Measurements from ENCODE around the gene LHX3.

Gene LHX3

GRCh38 chr9:136201174-136201573 lies 3.8 kb downstream of the LHX3 start:
- no peaks in the 10 kb centered on the region for H3K27me3 ChIP-seq (ENCODE audit: insufficient read depth, low read length, poor library complexity, severe bottlenecking)

DNA sequence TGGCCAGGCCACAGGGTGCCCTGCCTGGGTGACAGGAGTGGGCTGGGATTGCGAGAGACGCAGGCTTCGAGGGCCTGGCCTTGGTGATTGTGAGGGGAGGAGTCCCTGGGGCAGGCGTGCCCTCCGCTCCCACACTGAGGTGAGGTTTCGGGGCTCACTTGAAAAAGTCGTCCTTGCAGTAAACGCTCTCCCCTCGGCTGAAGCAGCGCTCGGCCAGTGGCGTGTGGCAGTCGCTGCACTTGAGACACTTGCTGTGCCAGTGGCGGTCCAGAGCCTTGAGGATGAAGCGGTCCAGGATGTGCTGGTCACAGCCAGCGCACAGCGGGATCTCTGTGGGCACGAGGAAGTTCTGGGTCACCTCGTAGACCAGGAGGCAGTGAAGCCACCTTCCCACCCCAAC lies 4.5 kb downstream of the LHX3 start:
- Histone ChIP-seq H3F3A (ENCODE audit: low read depth) (no peaks in the 10 kb centered on the region), H3K9me3 (ENCODE audit: insufficient read depth, low read depth, low read length) (no peaks in the 10 kb centered on the region), H3K9me2 (replicated peaks; ENCODE audit: low read depth, low read length) (no peaks in the 10 kb centered on the region), H3K4me1 (ENCODE audit: insufficient read depth, low read length, poor library complexity, severe bottlenecking) (no peaks in the 10 kb centered on the region), H3K9ac (ENCODE audit: low read depth, low read length, poor library complexity, severe bottlenecking) (no peak overlapping the region), H3K4me2 (ENCODE audit: low read depth, low read length, poor library complexity, severe bottlenecking) (no peak overlapping the region), H3K79me2 (ENCODE audit: insufficient read depth, low read length) (no peaks in the 10 kb centered on the region), H3K27me3 (ENCODE audit: insufficient read depth, low read length, poor library complexity, severe bottlenecking) (no peaks in the 10 kb centered on the region), H4K20me1 (ENCODE audit: insufficient read depth, low read length, poor library complexity, severe bottlenecking) (no peaks in the 10 kb centered on the region), H2AFZ (ENCODE audit: low read length) (no peak overlapping the region), H3K36me3 (ENCODE audit: insufficient read depth, low read length) (no peaks in the 10 kb centered on the region), H3K4me3 (ENCODE audit: low read length, poor library complexity, severe bottlenecking) (no peak overlapping the region)
- no peak for TF ChIP-seq EZH2phosphoT487 (IDR thresholded peaks at IDR 0.05; ENCODE audit: borderline replicate concordance)
- TF ChIP-seq CTCF (conservative IDR thresholded peaks at IDR 0.05; ENCODE audit: low read length), result no peak

More at GRCh38 chr9:136201174-136201573, 3.8 kb downstream of the LHX3 start:
- no peaks in the 10 kb centered on the region for H3F3A ChIP-seq (ENCODE audit: low read depth)
- H3K4me2 ChIP-seq (ENCODE audit: low read depth, low read length, poor library complexity, severe bottlenecking), result no peak overlapping the region
- H3K4me1 ChIP-seq (ENCODE audit: insufficient read depth, low read length, poor library complexity, severe bottlenecking), result no peaks in the 10 kb centered on the region
- peaks cover 5% of the 10 kb centered on the region; the same call in 1 of the 2 replicates for H3K36me3 ChIP-seq (ENCODE audit: insufficient read depth, low read length)
- TF ChIP-seq EZH2phosphoT487 (IDR thresholded peaks at IDR 0.05; ENCODE audit: borderline replicate concordance), result no peak
- TF ChIP-seq CTCF (conservative IDR thresholded peaks at IDR 0.05; ENCODE audit: low read length), result no peak
- no peak overlapping the region for H2AFZ ChIP-seq (ENCODE audit: low read length)
- no peak overlapping the region for H3K9ac ChIP-seq (ENCODE audit: low read depth, low read length, poor library complexity, severe bottlenecking)
- no peaks in the 10 kb centered on the region for H3K9me3 ChIP-seq (ENCODE audit: insufficient read depth, low read depth, low read length)
- H3K4me3 ChIP-seq (ENCODE audit: low read length, poor library complexity, severe bottlenecking), result no peak overlapping the region
- no peaks in the 10 kb centered on the region for H3K79me2 ChIP-seq (ENCODE audit: insufficient read depth, low read length)
- no peaks in the 10 kb centered on the region for H3K9me2 ChIP-seq (replicated peaks; ENCODE audit: low read depth, low read length)
- no peaks in the 10 kb centered on the region for H4K20me1 ChIP-seq (ENCODE audit: insufficient read depth, low read length, poor library complexity, severe bottlenecking)

DNA sequence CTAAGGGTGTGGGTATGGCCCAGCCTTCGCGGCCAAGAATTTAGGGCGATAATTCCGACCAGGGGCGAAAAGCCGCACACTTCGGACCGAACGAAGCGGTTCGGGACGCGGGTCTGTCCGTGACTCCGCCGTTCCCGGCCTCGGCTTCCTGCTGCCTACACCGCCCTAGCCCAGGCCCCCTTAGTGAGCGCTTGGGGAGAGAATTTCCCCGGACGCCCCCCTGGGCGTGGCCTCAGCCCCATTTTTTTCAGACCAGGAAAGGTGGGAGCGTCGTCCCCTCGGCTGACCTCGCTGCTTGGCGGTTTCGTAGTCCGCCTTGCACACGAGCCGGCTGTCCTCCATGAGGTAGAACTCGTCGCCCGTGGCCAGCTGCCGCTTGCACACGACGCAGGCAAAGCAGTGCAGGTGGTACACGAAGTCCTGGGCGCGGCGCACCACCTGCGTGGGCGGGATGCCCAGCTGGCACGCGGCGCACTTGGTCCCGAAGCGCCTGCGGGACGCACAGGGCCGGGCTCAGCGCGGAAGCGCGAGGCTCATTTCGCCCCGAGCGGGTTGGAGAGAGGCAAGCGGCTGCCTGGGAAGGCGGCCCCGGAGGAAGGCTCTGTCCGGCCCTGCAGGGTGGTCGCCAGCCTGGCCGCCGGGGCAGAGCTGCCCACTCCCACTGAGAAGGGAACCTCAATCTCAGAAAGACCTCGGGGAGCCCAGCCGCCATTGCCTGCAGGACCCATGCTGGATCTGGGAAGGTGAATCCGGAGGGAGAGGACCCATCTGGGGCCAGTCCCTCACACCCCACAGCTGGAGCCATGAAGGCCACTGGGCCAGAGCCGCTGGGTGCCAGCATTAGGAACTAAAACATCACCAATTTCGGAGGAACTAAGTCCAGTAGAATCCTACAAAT lies 5.3 kb downstream of the LHX3 start:
- H4K20me1 ChIP-seq (ENCODE audit: insufficient read depth, low read length, poor library complexity, severe bottlenecking), result no peaks in the 10 kb centered on the region
- H3F3A ChIP-seq (ENCODE audit: low read depth), result no peaks in the 10 kb centered on the region
- no peak overlapping the region for H2AFZ ChIP-seq (ENCODE audit: low read length)
- TF ChIP-seq EZH2phosphoT487 (IDR thresholded peaks at IDR 0.05; ENCODE audit: borderline replicate concordance) (no peak), CTCF (conservative IDR thresholded peaks at IDR 0.05; ENCODE audit: low read length) (no peak)
- no peaks in the 10 kb centered on the region for H3K9me2 ChIP-seq (replicated peaks; ENCODE audit: low read depth, low read length)
- H3K4me3 ChIP-seq (ENCODE audit: low read length, poor library complexity, severe bottlenecking), result no peak overlapping the region
- no peak overlapping the region for H3K9ac ChIP-seq (ENCODE audit: low read depth, low read length, poor library complexity, severe bottlenecking)
- H3K9me3 ChIP-seq (ENCODE audit: insufficient read depth, low read depth, low read length), result no peaks in the 10 kb centered on the region
- no peaks in the 10 kb centered on the region for H3K27me3 ChIP-seq (ENCODE audit: insufficient read depth, low read length, poor library complexity, severe bottlenecking)
- H3K4me2 ChIP-seq (ENCODE audit: low read depth, low read length, poor library complexity, severe bottlenecking), result no peak overlapping the region
- no peaks in the 10 kb centered on the region for H3K4me1 ChIP-seq (ENCODE audit: insufficient read depth, low read length, poor library complexity, severe bottlenecking)
- H3K79me2 ChIP-seq (ENCODE audit: insufficient read depth, low read length), result no peaks in the 10 kb centered on the region
- H3K36me3 ChIP-seq (ENCODE audit: insufficient read depth, low read length), result no peaks in the 10 kb centered on the region
